WTC11 (cell line): Measurements from ENCODE around the gene CHIT1. TPM values are rescaled to one million over a fixed set of nuclear protein-coding genes. Genes with fewer than 3 reads are reported as not detected.

Experiments
- ATAC-seq: fragments of 200-7000 bp; cut with Tn5 transposase; 2 replicates; pipeline ENCODE4 v1.10.0; 2021; ENCODE audit warnings: mild to moderate bottlenecking, moderate library complexity
- CTCF ChIA-PET: fragments of 300-600 bp; sonication (Branson Sonifier 250); formaldehyde crosslinking; loops from one replicate; lab custom pipeline; 2021; ENCODE audit warnings: antibody characterized with exemption; lab: Charles Lee
- POLR2A ChIA-PET: fragments of 350-600 bp; sonication (Branson Sonifier 250); formaldehyde crosslinking; loops from one replicate; lab custom pipeline; 2021; ENCODE audit warnings: antibody characterized with exemption; lab: Charles Lee
- DNase-seq: peaks from one replicate; pipeline ENCODE4 v3.0.0; 2021; ENCODE audit warnings: low spot score
- H3K27ac Mint-ChIP-seq: 2 replicates; pipeline ENCODE4 v1.8.0; 2021; ENCODE audit warnings: mixed read lengths
- H3K27me3 Mint-ChIP-seq: 2 replicates; pipeline ENCODE4 v1.8.0; 2021; ENCODE audit warnings: low read depth, mild to moderate bottlenecking, moderate library complexity, mixed read lengths
- H3K36me3 Mint-ChIP-seq: 2 replicates; pipeline ENCODE4 v1.8.0; 2021; ENCODE audit warnings: mixed read lengths
- H3K4me1 Mint-ChIP-seq: 2 replicates; pipeline ENCODE4 v1.8.0; 2022; ENCODE audit warnings: mixed read lengths
- H3K4me3 Mint-ChIP-seq: 2 replicates; pipeline ENCODE4 v1.8.0; 2021; ENCODE audit warnings: mild to moderate bottlenecking, moderate library complexity, mixed read lengths
- H3K9me3 Mint-ChIP-seq: 2 replicates; pipeline ENCODE4 v1.8.0; 2021; ENCODE audit warnings: mixed read lengths
- AFF4 ChIP-seq: sonication (generic); formaldehyde crosslinking; IDR thresholded peaks from 2 replicates; pipeline ENCODE4 v1.8.1; 2023; ENCODE audit warnings: mild to moderate bottlenecking, missing genetic modification reagents, borderline replicate concordance
- ATF1 ChIP-seq: sonication (generic); formaldehyde crosslinking; IDR thresholded peaks from 2 replicates; pipeline ENCODE4 v1.8.1; 2023; ENCODE audit warnings: mild to moderate bottlenecking, moderate library complexity, missing genetic modification reagents
- ATF6 ChIP-seq: sonication (generic); formaldehyde crosslinking; IDR thresholded peaks from 2 replicates; pipeline ENCODE4 v1.8.1; 2023; ENCODE audit warnings: mild to moderate bottlenecking, missing genetic modification reagents
- CBFB ChIP-seq: sonication (generic); formaldehyde crosslinking; IDR thresholded peaks from 2 replicates; pipeline ENCODE4 v1.8.1; 2022; ENCODE audit warnings: mild to moderate bottlenecking, low read depth, missing genetic modification reagents
- CREB1 ChIP-seq: sonication (generic); formaldehyde crosslinking; IDR thresholded peaks from 2 replicates; pipeline ENCODE4 v1.8.0; 2023; ENCODE audit warnings: mild to moderate bottlenecking, missing genetic modification reagents
- ERG ChIP-seq: fragments of 250-450 bp; sonication (Bioruptor Pico); IDR thresholded peaks from 2 replicates; pipeline ENCODE4 v1.8.0; 2021; ENCODE audit warnings: mild to moderate bottlenecking
- FOXP4 ChIP-seq: sonication (generic); formaldehyde crosslinking; IDR thresholded peaks from 2 replicates; pipeline ENCODE4 v1.8.0; 2022; ENCODE audit warnings: mild to moderate bottlenecking, missing genetic modification reagents
- GRHL2 ChIP-seq: fragments of 250-450 bp; sonication (Bioruptor Pico); IDR thresholded peaks from 2 replicates; pipeline ENCODE4 v1.8.0; 2022; ENCODE audit warnings: mild to moderate bottlenecking, moderate library complexity; ENCODE audit not compliant: insufficient replicate concordance, severe bottlenecking
- GTF2I ChIP-seq: fragments of 250-450 bp; sonication (Bioruptor Pico); conservative IDR thresholded peaks from 2 replicates; pipeline ENCODE4 v1.4.0; 2021; ENCODE audit warnings: mild to moderate bottlenecking
- IRF2 ChIP-seq: sonication (generic); formaldehyde crosslinking; IDR thresholded peaks from 2 replicates; pipeline ENCODE4 v1.8.0; 2022; ENCODE audit warnings: low read depth, missing genetic modification reagents, borderline replicate concordance
- MLX ChIP-seq: sonication (generic); formaldehyde crosslinking; IDR thresholded peaks from 2 replicates; pipeline ENCODE4 v1.8.1; 2023; ENCODE audit warnings: mild to moderate bottlenecking, missing genetic modification reagents, moderate library complexity
- NFE2L1 ChIP-seq: sonication (generic); formaldehyde crosslinking; IDR thresholded peaks from 2 replicates; pipeline ENCODE4 v1.8.1; 2023; ENCODE audit warnings: missing genetic modification reagents
- TCF7 ChIP-seq: sonication (generic); formaldehyde crosslinking; IDR thresholded peaks from 2 replicates; pipeline ENCODE4 v1.8.0; 2022; ENCODE audit warnings: mild to moderate bottlenecking, low read depth, missing genetic modification reagents, moderate library complexity
- ZNF121 ChIP-seq: sonication (generic); formaldehyde crosslinking; IDR thresholded peaks from 2 replicates; pipeline ENCODE4 v1.8.0; 2023; ENCODE audit warnings: missing genetic modification reagents
- ZNF263 ChIP-seq: sonication (generic); formaldehyde crosslinking; IDR thresholded peaks from 2 replicates; pipeline ENCODE4 v1.8.1; 2022; ENCODE audit warnings: low read depth, mild to moderate bottlenecking, moderate library complexity, missing genetic modification reagents
- ZNF281 ChIP-seq: sonication (generic); formaldehyde crosslinking; IDR thresholded peaks from 2 replicates; pipeline ENCODE4 v1.8.0; 2023; ENCODE audit warnings: mild to moderate bottlenecking, missing genetic modification reagents
- ZNF532 ChIP-seq: fragments of 250-450 bp; sonication (Bioruptor Pico); IDR thresholded peaks from 2 replicates; pipeline ENCODE4 v1.9.0; 2021; ENCODE audit warnings: mild to moderate bottlenecking, borderline replicate concordance
- ZNF671 ChIP-seq: fragments of 250-450 bp; sonication (Bioruptor Pico); IDR thresholded peaks from 2 replicates; pipeline ENCODE4 v1.8.0; 2021; ENCODE audit warnings: mild to moderate bottlenecking
- total RNA-seq: library from RNA; stranded (reverse); gene quantifications from 3 replicates; pipeline ENCODE4 v1.2.3, GENCODE V29; 2021

Gene CHIT1
- total RNA-seq, 1 experiment from 2014 or later = 0.15 TPM

GRCh38 chr1:203197625-203198024 is 31.8 kb downstream of the CHIT1 start:
- H3K9me3 Mint-ChIP-seq = peaks cover 6% of the 10 kb centered on the region; the same call in 1 of the 2 replicates
- H3K4me3 Mint-ChIP-seq = no peak overlapping the region
- H3K27me3 Mint-ChIP-seq = peaks cover 3% of the 10 kb centered on the region; the same call in 1 of the 2 replicates
- CTCF ChIA-PET = interaction anchor here (1.2 to 1.9 kb wide), 4 partner anchors 10 to 158 kb away, joined by 3 to 8 read pairs (median 4); no protein-coding TSS in a partner anchor
- no peak for ATAC-seq
- H3K4me1 Mint-ChIP-seq = no peaks in the 10 kb centered on the region
- no peak for DNase-seq
- H3K27ac Mint-ChIP-seq = no peak overlapping the region
- H3K36me3 Mint-ChIP-seq = no peaks in the 10 kb centered on the region
- TF ChIP-seq ERG (CRISPR knock-in tag) = no peak
- TF ChIP-seq FOXP4 (CRISPR knock-in tag) = no peak
- TF ChIP-seq CBFB = no peak
- TF ChIP-seq ZNF281 (CRISPR knock-in tag) = no peak
- TF ChIP-seq NFE2L1 (CRISPR knock-in tag) = no peak
- TF ChIP-seq ATF1 = no peak
- no peak for TF ChIP-seq GRHL2
- TF ChIP-seq GTF2I (CRISPR knock-in tag) = no peak
- TF ChIP-seq AFF4 (CRISPR knock-in tag) = no peak
- TF ChIP-seq ZNF532 (CRISPR knock-in tag) = no peak
- TF ChIP-seq CREB1 (CRISPR knock-in tag) = no peak
- TF ChIP-seq IRF2 (CRISPR knock-in tag) = no peak
- no peak for TF ChIP-seq ZNF263 (CRISPR knock-in tag)
- no peak for TF ChIP-seq ATF6 (CRISPR knock-in tag)
- no peak for TF ChIP-seq ZNF671 (CRISPR knock-in tag)
- no peak for TF ChIP-seq ZNF121
- no peak for TF ChIP-seq TCF7 (CRISPR knock-in tag)
- TF ChIP-seq MLX = no peak
- TF ChIP-seq, all 79 proteins: peak for 0
- POLR2A ChIA-PET = no interaction called here
